ENCODE results near the gene SEMA4D.
A peak's percentile ranks its signal among the peaks of the same experiment; 100 is the strongest.
"Not testable (repeated sequence)": the region's sequence is repeated elsewhere in the genome, so short reads cannot be mapped to it uniquely, and the experiment has no call there.

The SEMA4D gene

DNA sequence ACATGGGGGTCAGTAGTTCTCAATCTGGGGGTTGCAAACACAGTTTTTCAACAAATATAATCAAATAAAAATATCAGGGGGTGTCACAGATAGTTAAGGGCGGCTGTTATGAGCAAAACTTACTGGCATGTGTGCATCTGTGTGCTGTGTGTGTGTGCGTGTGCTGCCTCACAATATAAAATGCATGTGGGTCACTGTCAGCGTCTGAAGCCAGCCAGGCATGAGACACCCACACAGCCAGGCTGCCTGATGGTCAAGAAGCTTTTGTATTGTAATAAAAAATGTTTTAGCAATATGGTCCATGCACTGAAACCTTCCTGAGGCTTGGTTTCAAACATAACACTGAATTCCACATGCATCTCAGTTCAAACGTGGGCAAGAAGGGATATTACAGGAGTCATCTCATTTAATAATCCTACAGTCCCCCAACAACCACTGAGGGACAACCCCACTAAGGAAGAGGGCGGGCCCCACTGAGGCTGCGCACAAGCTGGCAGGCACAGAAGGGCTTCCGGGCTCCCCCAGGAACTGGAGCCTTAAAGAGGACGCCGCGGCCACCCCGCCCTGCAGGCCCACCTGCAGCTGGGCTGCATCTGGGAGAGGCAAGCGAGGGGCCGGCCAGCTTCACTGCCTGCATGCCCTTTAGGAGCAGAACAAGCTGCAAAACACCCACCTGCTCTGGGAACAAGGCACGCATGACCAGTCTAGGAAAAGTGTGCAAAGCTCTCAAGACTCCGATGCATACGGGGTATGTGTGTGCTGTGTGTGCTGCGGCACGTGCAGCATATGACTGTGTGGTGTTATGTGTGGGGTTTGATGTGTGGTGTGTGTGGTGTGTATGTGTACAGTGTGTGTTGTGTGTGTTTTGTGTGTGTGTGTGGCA, 14.1 kb downstream of the SEMA4D start:
- peak; percentile 52 to 57 for DNase-seq (ENCODE audit: extremely low read depth in 1 of 2, low read depth in 1 of 2)

DNA sequence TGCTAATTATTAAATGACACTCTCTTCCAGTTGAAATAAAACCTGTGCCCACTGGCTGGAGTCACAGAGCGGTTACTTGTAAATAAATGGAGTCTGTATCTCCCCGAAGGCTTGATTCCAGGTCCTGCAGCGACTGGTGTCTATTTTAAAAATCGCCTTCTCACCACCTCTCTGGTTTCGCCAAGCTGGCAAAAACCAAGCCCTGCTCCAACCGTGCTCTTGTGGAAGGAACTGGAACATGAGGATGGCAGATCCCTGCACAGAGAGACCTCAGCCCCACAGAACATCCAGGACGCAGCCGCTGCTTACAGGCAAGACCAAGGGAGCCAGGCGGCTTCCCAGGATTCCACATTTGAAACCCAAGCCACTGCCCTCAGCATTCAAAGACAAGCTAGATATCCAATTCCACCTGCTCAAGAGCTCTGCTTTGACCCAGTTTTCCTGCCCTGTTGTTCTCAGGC, 15.0 kb downstream of the SEMA4D start:
- DNase-seq (ENCODE audit: extremely low read depth in 1 of 2, low read depth in 1 of 2) = no peak

DNA sequence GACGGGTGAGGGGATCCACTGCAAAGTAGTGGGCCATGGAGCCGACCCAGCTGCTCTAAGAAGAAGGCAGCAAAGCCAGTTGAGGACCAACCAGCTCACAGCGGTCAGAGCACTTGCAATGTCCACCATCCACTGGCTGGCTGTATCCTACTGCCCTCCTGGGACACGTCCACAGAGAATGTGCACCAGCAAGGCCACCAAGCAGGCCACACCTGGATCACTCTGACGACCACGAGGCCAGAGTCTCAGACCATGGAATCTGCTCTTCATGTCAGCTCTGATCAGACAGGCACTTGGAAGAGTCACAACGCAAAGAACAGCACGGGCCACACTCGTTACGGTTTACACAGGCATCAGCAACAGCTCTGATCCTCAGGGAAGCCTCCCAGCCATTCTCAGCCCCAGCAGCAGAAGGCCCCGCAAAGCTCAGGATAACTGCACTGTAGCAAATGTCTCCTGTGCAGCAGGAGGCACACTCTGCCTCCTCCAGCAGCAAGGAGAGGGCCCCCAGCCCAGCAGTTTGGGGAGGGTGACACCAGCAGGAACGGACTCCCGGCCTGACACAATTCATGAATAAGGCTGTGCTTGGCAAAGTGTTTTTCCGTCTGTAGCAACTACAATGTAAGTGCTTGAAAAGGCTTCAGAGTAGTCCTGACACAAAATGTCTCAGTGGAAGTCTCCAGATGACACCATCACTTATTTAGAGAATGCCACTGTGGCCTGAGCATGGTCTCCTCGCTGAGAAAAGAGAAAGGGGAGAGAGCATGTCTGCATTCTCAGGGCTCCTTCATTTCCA, 15.7 kb downstream of the SEMA4D start:
- no peak for DNase-seq (ENCODE audit: extremely low read depth in 1 of 2, low read depth in 1 of 2)

DNA sequence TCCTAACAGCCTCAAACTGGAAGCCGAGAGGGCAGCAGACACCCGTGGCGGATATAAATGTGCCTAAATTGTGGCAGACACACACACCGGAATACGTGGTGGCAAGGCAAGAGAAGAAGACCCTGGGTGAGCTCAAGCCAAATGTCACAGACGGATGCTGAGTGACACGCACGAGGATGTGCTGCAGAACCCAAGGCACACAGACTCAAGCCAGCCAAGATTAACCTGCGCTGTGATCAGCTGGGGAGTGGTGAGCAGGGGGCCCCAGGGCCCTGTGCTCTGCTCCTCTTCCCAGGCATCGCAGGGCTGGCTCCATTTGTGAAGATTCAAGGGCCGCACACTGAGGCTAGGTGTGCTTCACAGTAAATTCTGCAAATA, 16.4 kb downstream of the SEMA4D start:
- no peak for DNase-seq (ENCODE audit: extremely low read depth in 1 of 2, low read depth in 1 of 2)

DNA sequence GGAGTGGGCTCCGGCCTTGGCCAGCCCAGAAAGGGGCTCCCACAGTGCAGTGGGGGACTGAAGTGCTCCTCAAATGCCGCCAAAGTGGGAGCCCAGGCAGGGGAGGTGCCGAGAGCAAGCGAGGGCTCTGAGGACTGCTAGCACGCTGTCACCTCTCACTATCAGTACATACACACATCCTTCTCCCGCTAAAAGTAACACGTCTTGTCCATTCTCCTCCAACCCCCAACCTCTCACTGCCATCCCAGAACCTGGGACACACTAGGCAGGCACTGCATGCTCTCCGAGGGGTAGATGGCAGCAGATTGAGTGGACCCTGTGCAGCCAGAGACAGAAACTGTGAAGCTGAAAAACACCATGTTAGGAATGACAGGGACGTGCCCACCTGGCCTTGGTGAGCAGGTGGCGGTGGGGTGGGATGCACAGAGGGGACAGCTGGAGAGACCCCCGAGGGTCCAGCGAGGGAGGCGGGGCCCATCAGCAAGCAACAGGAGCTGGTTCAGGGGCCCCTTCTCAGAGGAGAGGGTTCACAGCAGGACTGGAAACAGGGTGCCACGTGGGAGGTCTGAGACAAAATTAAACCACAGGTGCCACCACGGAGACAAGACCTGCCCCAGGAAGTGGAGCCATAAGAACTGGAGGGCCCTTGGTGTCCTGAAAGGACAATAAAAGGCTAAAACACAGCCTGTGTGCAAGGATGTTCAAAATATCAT, 16.9 kb downstream of the SEMA4D start:
- peak in 1 of 2 donors; percentile 50 for DNase-seq (ENCODE audit: extremely low read depth in 1 of 2, low read depth in 1 of 2)

DNA sequence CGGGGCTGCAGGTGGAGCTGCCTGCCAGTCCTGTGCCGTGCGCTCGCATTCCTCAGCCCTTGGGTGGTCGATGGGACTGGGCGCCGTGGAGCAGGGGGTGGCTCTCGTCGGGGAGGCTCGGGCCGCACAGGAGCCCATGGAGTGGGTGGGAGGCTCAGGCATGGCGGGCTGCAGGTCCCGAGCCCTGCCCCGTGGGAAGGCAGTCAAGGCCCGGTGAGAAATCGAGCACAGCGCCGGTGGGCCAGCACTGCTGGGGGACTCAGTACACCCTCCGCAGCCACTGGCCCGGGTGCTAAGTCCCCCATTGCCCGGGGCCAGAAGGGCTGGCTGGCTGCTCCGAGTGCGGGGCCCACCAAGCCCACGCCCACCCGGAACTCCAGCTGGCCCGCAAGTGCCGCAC, 17.5 kb downstream of the SEMA4D start:
- DNase-seq (ENCODE audit: extremely low read depth in 1 of 2, low read depth in 1 of 2) = not testable (repeated sequence)

DNA sequence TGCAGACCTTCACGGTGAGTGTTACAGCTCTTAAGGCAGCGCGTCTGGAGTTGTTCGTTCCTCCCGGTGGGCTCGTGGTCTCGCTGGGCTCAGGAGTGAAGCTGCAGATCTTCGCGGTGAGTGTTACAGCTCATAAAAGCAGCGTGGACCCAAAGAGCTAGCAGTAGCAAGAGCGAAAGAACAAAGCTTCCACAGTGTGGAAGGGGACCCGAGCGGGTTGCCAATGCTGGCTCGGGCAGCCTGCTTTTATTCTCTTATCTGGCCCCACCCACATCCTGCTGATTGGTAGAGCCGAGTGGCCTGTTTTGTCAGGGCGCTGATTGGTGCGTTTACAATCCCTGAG, 18.3 kb downstream of the SEMA4D start:
- DNase-seq (ENCODE audit: extremely low read depth in 1 of 2, low read depth in 1 of 2) = not testable (repeated sequence)

DNA sequence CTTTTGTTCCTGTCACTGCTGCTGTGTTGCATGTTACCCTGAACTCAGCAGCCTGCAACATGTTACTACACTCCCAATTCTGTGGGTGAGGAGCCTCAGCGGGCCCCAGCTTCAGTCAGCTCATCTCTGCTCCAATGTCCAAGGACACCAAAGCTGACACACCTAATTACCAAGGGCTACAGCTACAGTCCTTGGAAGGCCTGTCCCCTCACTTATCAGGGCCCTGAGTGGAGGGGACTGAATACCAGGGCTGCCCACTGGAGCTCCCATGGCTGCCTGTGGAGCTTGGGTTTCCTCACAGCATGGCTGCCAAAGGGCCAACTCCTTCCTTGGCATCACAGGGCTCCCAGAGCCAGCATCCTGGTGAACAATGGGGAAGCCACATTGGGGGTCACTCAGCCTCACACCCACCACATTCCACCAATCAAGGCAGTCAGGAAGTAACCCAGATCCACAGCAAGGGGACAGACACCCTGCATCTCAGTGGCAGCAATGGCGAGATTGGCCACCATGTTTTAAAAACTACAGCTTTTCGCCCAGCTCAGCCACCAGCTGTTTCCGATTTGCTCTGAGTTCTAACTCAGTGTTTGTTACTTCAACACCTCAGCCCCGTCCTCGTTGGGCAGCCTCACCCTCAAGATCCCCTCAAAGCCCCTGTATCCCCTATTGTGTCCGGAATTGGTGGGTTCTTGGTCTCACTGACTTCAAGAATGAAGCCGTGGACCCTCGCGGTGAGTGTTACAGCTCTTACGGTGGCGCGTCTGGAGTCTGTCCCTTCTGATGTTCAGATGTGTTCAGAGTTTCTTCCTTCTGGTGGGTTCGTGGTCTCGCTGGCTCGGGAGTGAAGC, 18.9 kb downstream of the SEMA4D start:
- DNase-seq (ENCODE audit: extremely low read depth in 1 of 2, low read depth in 1 of 2) = peak; percentile 47 to 54

DNA sequence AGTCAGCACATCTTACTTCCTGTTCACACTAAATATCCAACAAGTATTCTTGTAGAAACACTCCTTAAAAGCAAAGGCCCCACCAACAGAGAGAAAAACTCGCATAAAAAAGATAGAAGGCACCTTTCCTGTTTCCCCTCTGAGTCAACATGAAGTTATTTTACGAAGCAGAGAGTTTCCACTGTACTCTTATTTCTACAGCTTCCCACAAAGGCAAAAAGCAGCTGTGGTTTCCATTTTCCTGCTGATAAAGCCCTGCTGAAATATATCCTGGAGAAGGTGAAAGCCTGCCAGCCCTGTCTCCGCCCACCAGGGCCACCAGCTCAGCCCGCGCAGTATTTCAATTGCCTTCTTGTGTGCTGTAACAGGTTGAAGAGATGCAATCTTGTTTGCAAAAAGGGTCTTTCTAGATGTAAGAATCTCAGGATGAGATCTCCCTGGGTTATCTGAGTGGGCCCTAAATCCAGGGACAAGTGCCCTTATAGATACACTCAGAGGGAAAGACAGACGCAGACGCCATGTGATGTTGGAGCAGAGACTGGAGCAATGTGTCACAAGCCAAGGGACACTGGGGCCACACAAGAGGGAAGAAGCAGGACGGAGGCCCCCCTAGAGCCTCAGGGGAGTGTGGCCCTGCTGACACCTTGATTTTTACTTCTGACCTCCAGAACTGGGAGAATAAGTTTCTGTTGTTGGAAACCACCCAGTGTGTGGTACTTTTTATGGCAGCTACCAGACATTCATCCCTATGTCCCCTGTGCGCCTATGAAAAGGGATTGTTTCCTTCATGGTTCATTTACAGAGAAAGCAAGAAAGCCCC, 19.9 kb downstream of the SEMA4D start:
- DNase-seq (ENCODE audit: extremely low read depth in 1 of 2, low read depth in 1 of 2) = peak in 1 of 2 donors; percentile 66

DNA sequence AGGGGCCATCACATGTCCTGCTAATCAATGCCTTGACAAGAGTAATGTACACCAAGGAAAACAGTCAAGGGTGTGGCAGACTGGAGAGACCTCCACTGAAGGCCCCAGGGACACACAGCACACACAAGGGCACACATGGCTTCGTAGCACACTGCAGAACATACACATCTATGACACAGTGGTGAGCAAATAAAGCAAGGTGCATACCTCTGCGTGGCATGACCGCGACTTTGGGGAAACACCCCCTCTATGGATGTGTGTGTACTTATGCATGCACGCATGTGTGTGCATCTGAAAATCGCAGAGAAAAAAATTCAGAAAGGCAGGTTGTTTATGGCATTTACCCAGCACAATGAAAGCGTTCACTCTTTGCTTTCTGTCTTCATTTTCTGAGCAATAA, 20.5 kb downstream of the SEMA4D start:
- DNase-seq (ENCODE audit: extremely low read depth in 1 of 2, low read depth in 1 of 2) = no peak

DNA sequence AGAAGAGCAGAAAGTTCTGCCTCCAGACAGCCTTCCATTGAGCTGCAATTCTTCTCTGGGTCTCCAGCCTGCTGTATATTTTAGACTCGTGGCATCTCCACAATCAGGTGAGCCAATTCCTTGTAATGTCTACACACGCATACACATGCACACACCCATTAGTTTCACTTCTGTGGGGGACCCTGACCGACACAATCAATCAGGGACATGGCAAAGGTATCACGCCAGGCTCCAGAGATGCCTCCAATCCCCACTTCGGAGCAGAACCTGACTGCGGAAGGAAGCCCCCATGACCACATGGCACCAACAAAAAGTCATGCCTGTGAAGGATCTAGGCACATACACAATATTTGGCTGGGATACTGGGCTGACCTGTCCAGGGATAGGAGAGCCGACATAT, 21.4 kb downstream of the SEMA4D start:
- no peak for DNase-seq (ENCODE audit: extremely low read depth in 1 of 2, low read depth in 1 of 2)

DNA sequence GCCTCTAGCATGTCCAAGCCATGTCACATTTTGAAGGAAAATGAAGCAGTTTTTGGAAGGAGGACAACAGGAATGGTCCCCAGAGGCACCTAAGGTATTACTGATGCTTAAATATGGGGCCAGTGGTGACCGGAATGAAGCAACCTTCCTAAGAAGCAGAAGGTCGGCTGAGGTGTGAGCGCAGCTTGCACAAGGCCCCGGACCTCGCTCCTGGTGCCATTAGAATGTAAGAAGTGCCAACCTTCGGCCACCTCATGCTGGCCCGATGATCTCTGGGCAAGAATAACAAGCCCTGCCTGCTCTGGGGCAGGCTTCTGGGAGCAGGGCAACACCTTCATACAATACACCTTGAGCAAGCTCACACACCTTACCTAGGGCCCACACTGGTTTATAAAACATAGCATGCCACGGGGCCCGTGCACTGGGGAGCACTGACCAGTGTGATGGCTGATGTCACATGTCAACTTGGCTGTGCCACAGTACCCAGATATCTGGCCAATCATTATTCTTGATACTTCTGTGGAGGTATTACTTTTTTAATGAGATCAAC, 21.9 kb downstream of the SEMA4D start:
- DNase-seq (ENCODE audit: extremely low read depth in 1 of 2, low read depth in 1 of 2) = no peak

DNA sequence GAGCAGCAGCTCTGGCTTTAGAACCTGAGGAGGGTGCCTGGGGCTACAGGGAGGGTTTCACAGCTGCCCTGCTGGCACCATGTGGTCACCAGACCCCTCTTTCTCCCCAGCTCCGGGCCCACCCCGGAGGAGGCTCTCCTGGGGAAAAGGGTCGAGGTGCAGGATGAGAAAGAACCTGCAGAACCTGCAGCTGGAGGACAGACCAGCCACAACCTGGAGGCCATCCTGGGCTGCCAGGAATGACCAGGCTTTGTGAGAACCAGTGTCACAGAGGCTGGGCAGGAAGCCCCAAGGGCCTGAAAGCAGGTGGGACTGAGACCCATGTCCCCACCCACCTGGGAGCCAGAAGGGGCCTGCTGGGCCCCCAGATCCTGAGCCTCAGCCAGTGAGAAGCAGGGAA, 23.0 kb downstream of the SEMA4D start:
- DNase-seq (ENCODE audit: extremely low read depth in 1 of 2, low read depth in 1 of 2) = no peak

DNA sequence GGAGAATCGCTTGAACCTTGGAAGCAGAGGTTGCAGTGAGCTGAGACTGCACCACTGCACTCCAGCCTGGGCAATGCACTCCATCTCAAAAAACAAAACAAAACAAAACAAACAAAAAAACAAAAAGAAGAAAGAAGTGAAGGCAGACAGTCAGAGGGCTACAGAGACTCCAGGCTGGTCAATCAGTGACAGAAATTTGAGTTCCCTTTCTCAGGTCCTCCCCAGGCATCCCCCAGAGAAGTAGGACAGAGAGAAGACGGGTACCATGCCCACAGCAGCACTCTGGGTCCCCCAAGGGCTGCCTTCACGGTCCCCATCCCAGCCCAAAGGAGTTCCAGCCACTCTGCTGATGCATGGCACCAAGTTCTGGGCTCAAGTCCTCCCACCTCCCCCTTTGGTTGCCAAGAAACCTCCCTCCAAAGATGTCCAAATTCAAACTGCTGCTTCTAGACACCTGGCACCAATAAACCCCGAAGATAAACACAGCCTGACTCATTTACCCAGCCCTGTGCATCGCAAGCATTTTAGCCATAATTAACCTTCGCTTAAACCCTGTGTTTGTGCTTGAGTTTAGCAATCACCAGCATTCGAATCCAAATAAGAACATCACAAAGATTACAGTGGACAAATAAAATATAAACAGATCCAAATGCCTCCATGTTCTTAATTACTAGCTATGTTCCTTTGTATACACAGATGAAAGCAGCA, 24.0 kb downstream of the SEMA4D start:
- no peak for DNase-seq (ENCODE audit: extremely low read depth in 1 of 2, low read depth in 1 of 2)

DNA sequence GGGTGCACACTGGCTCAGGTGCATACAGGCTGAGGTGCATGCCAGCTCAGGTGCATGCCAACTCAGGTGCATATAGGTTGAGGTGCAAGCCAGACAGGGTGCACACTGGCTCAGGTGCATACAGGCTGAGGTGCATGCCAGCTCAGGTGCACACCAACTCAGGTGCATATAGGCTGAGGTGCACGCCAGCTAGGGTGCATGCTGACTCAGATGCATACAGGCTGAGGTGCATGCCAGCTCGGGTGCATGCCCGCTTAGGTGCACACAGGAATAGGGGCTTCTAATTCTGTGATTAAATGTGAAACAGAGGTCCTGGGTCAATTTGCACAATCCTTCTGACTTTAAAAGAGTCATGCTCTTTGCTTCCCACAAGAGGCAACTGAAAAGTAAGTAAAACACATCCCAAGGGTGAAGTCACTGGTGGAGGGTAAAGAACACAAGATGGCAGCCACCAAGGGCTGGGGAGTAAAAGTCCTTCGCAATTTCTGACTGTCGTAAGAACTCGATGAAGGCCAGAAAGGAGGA, 26.1 kb downstream of the SEMA4D start:
- not testable (repeated sequence) for DNase-seq (ENCODE audit: extremely low read depth in 1 of 2, low read depth in 1 of 2)

DNA sequence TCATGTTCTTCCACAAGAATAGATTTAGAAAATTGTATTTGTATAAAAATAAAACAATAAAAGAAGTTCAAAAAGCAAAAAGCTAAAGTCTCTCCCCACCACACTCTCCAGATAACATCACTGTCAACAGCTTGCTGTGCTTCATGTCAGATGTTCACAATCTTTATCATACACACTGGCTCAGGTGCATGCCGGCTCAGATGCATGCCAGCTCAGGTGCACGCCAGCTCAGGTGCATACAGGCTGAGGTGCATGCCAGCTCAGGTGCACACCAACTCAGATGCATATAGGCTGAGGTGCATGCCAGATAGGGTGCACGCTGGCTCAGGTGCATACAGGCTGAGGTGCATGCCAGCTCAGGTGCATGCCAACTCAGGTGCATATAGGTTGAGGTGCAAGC, 26.5 kb downstream of the SEMA4D start:
- no peak for DNase-seq (ENCODE audit: extremely low read depth in 1 of 2, low read depth in 1 of 2)

DNA sequence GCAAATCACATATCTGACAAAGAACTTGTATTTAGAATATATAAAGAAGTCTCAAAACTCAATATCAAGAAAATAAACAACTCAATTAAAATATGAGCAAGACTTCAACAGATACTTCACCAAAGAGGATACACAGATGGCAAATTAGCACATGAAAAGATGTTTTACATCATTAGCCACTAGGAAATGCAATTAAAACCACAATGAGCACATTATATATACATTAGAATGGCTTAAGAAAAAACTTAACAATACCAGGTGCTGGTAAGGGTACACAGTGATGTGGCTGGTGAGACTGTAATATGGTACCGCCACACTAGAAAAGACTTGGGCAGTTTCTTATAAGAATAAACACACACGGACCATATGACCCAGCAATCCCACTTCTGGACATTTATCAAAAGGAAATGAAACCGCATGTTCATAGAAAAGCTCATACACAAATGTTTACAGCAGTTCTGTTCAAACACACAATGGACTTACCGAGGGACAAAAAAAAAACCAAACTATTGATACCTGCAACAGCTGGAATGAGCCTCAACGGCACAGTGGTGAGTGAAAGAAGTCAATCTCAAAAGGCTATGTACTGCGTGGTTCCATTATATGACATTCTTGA, 27.6 kb downstream of the SEMA4D start:
- no peak for DNase-seq (ENCODE audit: extremely low read depth in 1 of 2, low read depth in 1 of 2)

DNA sequence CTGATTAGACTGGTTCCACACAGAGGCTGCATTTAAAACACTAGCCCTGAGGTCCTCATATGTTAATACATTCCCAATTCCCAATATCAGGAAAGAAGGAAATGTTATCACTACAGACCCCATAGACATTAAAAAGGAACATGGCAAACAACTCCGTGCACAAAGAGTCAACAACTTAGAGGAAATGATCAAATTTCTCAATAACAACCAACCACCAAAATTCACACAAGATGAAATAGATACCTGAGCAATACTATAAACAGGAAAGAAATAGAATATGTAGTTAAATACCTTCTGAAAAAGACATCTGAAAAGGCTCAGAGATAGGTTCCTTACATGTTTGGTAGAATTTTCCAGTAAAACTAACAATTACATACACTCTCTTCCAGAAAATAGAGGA, 28.9 kb downstream of the SEMA4D start:
- DNase-seq (ENCODE audit: extremely low read depth in 1 of 2, low read depth in 1 of 2) = no peak

Data from stimulated activated CD8-positive, alpha-beta memory T cell treated with anti-CD3 and anti-CD28 coated beads, Interleukin-7, amount 100 ng/mL, for 48 hours (primary cell).